Esophagus muscularis mucosa (tissue), 4 donors: ENCODE results near the gene NUBP2. TPM values are rescaled to one million over a fixed set of nuclear protein-coding genes. Genes with fewer than 3 reads are reported as not detected.

ENCODE experiments used
- DNase-seq: peaks from one replicate; pipeline ENCODE4 v3.0.0-alpha.2; 2017; ENCODE audit errors: extremely low spot score
- H3K27ac ChIP-seq, 4 donors: fragments of 200-600 bp; sonication (generic); replicated peaks in 1 of 4; 1 replicate in 3 of 4; 2 replicates in 1 of 4; pipeline ENCODE4 v1.5.1; 2016 to 2019; ENCODE audit warnings: mild to moderate bottlenecking in 1 of 4
- H3K27me3 ChIP-seq, 4 donors: fragments of 200-600 bp; sonication (generic); one replicate each; pipeline versions ENCODE4 v1.5.1 to v1.6.0; 2016 to 2019
- H3K36me3 ChIP-seq, 4 donors: fragments of 200-600 bp; sonication (generic); one replicate each; pipeline ENCODE4 v1.5.1; 2016 to 2019
- H3K4me1 ChIP-seq, 4 donors: fragments of 200-600 bp; sonication (generic); one replicate each; pipeline ENCODE4 v1.5.1; 2016 to 2019
- H3K4me3 ChIP-seq, 4 donors: fragments of 200-600 bp; sonication (generic); 1 replicate in 2 of 4; 2 replicates in 2 of 4; pipeline ENCODE4 v1.5.1; 2016 to 2019; ENCODE audit warnings: mild to moderate bottlenecking in 4 of 4, moderate library complexity in 1 of 4
- H3K9me3 ChIP-seq, 4 donors: fragments of 200-600 bp; sonication (generic); 1 replicate in 3 of 4; 2 replicates in 1 of 4; pipeline ENCODE4 v1.5.1; 2016 to 2019
- CTCF ChIP-seq, 3 experiments: fragments of 200-600 bp in 2 of 3; fragments of 450-650 bp in 1 of 3; sonication (generic) in 2 of 3; IDR thresholded peaks; one replicate each; pipeline ENCODE4 v1.5.1; 2017 to 2019; ENCODE audit warnings: antibody characterized with exemption in 3 of 3, mild to moderate bottlenecking in 2 of 3, moderate library complexity in 1 of 3
- EP300 ChIP-seq: sonication (generic); formaldehyde crosslinking; IDR thresholded peaks from one replicate; pipeline ENCODE4 v1.6.1; 2017; ENCODE audit warnings: antibody characterized with exemption
- POLR2A ChIP-seq: fragments of 450-650 bp; IDR thresholded peaks from one replicate; pipeline ENCODE4 v1.6.1; 2017; ENCODE audit warnings: antibody characterized with exemption, moderate library complexity, mild to moderate bottlenecking, low read depth
- POLR2AphosphoS5 ChIP-seq, 2 donors: sonication (generic); formaldehyde crosslinking; IDR thresholded peaks; one replicate each; pipeline ENCODE4 v1.6.1; 2017; ENCODE audit warnings: antibody characterized with exemption in 2 of 2
- WGBS: methylation state at CpG from one replicate; pipeline ENCODE4 v1.1.5; 2018; 5-methylcytosine and 5-hydroxymethylcytosine counted together
- intact Hi-C: fragments of 100-400 bp; cut with DNase I; formaldehyde crosslinking; loops from one replicate; pipeline ENCODE4 v1.15.1; 2023
- total RNA-seq, 4 donors: library from RNA; depleted of rRNA; stranded (reverse); fragments of >200 nt; gene quantifications; one replicate each; pipeline versions ENCODE4 v1.1.0 to v1.2.1, GENCODE V29; 2016

Gene NUBP2
- total RNA-seq, 4 donors from 2014 or later: 82.7 to 93.8 (median 87.6) TPM

GRCh38 chr16:1789643-1790045 lies 6.9 kb downstream of the NUBP2 start:
- Histone ChIP-seq H3K27ac (no peak overlapping the region), H3K4me1 (peaks cover 0 to 27% (median 13%) of the 10 kb centered on the region in 4 donors), H3K4me3 (no peak overlapping the region), H3K9me3 (no peaks in the 10 kb centered on the region), H3K36me3 (peaks cover 15 to 76% (median 71%) of the 10 kb centered on the region in 4 donors), H3K27me3 (no peaks in the 10 kb centered on the region)
- TF ChIP-seq EP300 (no peak), CTCF (IDR thresholded peaks at IDR 0.05) (no peak), POLR2AphosphoS5 (IDR thresholded peaks at IDR 0.05) (no peak), POLR2A (no peak)
- intact Hi-C loops: loop anchor here (5.0 kb wide), 1 partner anchor 33 kb away; no protein-coding TSS in a partner anchor
- 89% methylated on average over 19 of the region's 25 CpGs for WGBS
- no peak for DNase-seq

- DNase-seq: no peak
- Histone ChIP-seq H3K4me3 (no peak overlapping the region), H3K27me3 (no peaks in the 10 kb centered on the region), H3K4me1 (peaks cover 0 to 21% (median 8%) of the 10 kb centered on the region in 4 donors), H3K36me3 (peaks cover 15 to 73% (median 68%) of the 10 kb centered on the region in 4 donors), H3K27ac (no peak overlapping the region), H3K9me3 (no peaks in the 10 kb centered on the region)
- intact Hi-C loops: no loop called here
- WGBS: 97% methylated on average over 12 of the region's 15 CpGs
- TF ChIP-seq POLR2AphosphoS5 (IDR thresholded peaks at IDR 0.05) (no peak), POLR2A (no peak), EP300 (no peak)
Measured at GRCh38 chr16:1790261-1790610, 7.5 kb downstream of the NUBP2 start.

- TF ChIP-seq POLR2AphosphoS5 (IDR thresholded peaks at IDR 0.05): no peak
- no peak for TF ChIP-seq CTCF (IDR thresholded peaks at IDR 0.05)
- no peak for TF ChIP-seq POLR2A
- no peak for TF ChIP-seq EP300
- H3K27me3 ChIP-seq: no peaks in the 10 kb centered on the region
- H3K27ac ChIP-seq: no peak overlapping the region
- no peaks in the 10 kb centered on the region for H3K9me3 ChIP-seq
- H3K36me3 ChIP-seq: peaks cover 15 to 68% (median 63%) of the 10 kb centered on the region in 4 donors
- WGBS: 90% methylated on average over 20 of the region's 44 CpGs
- no peak for DNase-seq
- peaks cover 0 to 16% (median 4%) of the 10 kb centered on the region in 4 donors for H3K4me1 ChIP-seq
- H3K4me3 ChIP-seq: no peak overlapping the region
- intact Hi-C loops: no loop called here
Measured at GRCh38 chr16:1790611-1791255, 8.0 kb downstream of the NUBP2 start.

- Histone ChIP-seq H3K4me1 (peaks cover 0 to 9% (median 2%) of the 10 kb centered on the region in 4 donors), H3K27ac (no peak overlapping the region), H3K4me3 (no peak overlapping the region), H3K9me3 (no peaks in the 10 kb centered on the region), H3K27me3 (no peaks in the 10 kb centered on the region), H3K36me3 (peaks cover 15 to 61% (median 58%) of the 10 kb centered on the region in 4 donors)
- WGBS: 91% methylated on average over 36 of the region's 53 CpGs
- TF ChIP-seq CTCF (IDR thresholded peaks at IDR 0.05) (no peak), EP300 (no peak), POLR2A (no peak), POLR2AphosphoS5 (IDR thresholded peaks at IDR 0.05) (no peak)
- DNase-seq: no peak
- intact Hi-C loops: no loop called here
Measured at GRCh38 chr16:1791256-1791942, 8.6 kb downstream of the NUBP2 start.
